ENCODE measurements around the gene DOK3.

Gene DOK3, protein sequence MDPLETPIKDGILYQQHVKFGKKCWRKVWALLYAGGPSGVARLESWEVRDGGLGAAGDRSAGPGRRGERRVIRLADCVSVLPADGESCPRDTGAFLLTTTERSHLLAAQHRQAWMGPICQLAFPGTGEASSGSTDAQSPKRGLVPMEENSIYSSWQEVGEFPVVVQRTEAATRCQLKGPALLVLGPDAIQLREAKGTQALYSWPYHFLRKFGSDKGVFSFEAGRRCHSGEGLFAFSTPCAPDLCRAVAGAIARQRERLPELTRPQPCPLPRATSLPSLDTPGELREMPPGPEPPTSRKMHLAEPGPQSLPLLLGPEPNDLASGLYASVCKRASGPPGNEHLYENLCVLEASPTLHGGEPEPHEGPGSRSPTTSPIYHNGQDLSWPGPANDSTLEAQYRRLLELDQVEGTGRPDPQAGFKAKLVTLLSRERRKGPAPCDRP

DNA sequence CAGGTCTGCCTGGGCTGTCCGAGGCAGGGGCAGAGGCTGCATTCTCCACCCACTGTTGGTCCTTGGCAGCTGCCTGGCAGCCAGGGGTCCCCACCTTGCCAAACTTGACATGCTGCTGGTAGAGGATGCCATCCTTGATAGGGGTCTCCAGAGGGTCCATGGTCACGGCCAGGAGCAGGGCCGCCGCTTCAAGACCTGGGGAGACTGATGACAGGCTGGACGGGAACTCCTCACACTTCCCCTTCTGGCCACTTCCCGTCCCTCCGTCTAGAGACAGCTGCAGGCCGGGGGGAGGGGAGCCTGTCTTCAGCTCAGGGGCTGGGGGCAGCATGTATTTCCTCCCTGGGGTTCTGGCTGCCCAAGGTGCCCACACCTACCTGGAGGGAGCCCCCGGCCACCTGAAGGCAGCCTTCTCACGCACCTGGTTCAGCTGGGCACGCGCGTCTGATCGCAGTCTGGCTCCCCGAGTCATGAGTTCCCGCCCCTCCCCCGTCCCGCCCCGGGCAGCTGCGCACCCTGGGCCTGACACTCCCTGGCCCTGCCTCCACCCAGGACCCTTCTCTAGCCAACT, at the start of gene DOK3:
Gene DOK3, minus strand, starts transcription at position 446 of the 571 bp plus-strand sequence. Its CDS starts 286 bp downstream, at position 160.
- DNase-seq = peak in 7 of 51 donors; percentile 6 to 21 (median 11)

DNA sequence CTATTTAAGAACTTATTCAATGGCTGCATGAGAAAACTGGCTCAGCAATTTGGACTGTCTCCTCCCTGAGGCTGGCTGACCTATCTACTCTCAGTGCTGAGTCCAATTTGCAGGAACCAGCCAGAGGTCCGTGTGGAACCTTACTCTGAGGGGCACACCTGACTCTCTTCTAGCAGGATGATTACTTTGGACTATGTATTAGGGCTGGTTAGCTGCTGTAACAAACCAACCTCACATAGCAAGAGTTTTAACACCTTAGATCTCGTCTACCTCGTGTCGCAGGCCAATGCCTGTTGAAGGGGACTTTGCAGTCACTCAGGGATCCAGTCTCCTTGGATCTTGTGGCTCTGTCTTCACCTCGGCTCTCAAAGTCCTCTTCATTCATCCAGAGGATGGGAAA, 48.2 kb upstream of the DOK3 start:
- DNase-seq = no peak

DNA sequence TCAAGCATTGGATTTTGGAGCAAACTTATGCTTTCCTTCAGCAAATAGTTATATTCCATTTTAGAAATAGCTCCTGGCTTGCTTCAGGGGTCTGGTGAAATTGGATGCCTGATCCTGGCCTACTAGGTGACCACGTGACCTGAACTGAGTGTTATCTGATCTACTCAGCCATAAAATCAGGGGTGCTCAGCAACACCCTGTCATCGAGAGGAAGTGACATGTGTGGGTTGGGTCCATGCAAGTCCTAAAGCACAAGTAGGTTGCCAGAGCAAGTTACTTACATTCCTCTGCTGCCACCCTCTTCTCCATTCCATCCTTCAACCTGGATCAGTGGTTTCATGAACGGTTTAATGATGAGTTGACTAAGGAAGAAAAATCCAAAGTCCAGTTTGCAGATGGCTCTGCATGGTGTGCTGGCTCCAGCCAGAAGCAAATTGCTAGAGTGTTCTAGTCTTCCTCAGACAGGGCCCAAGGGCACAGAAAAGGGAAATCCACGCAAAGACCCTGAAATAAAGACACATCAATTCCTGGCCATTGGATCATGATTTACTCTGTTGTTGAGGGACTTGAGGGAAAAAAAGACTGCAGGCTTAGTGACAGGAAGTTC, 47.5 kb upstream of the DOK3 start:
- no peak for DNase-seq

DNA sequence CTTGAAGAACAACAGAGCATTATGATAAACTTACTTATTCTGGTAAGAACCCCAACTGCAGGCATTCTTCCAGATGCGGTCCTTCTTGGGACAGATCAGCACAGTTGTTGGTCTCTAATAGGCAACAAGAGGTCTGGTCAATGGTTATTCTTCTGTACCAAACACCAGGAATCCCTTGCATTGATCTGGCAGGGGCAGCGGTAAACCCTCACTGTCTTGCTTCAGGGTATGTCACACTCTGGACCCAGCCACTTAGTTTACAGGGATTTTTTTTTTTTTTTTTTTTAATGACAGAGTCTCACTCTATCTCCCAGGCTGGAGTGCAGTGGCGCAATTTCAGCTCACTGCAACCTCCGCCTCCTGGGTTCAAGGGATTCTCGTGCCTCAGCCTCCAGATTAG, 46.0 kb upstream of the DOK3 start:
- DNase-seq = no peak

DNA sequence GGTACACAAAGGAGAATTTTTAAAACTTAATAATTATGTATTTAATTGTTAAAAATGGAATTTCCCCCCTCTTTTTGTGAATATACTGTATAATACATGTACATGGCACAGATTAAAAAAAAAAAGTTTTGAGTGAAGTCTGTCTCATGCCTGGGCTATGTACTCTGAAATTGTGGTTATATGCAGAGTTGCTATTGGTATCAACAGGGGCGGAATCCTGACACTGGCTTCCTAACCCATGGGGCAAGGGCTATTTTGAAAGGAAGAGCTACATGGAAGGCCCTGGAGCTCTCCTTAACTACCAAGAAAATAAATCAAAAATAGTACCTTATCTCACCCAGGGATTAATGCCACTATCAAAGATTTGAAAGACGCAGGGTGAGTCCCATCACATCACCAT, 45.6 kb upstream of the DOK3 start:
- DNase-seq = no peak

DNA sequence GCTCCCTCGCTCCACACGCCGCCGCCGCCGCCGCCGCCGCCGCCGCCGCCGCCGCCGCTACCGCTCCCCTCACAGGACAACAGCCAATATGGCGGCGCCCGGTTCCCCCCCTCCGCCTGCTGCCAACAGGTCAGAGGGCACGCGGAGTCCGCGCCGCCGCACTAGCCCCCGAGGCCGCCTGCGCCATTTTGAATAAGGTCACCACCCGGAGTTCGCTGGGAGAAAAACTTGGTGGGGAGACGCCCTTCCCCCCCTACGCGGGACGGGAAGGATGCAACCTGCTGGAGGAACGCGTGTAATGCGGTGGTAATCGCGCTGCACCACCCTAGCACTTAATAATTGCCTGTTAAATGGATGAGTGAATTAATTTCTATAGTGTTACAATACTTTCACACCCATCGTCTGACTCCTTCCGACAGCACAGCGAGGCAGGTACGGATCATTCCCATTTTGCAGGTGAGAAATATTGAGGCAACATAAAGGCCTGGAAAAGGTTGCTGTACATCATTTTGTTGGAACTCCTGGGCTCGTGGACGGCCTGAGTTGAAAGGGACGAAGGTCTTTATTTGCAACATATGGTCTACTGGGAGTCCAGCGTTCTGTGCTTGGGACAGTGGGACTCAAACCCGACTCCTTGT, 45.0 kb upstream of the DOK3 start, which contains the start of gene FAM193B:
Gene FAM193B, minus strand, starts transcription at position 90 of the 638 bp plus-strand sequence. CDS start 105 bp downstream, outside the sequence.
- DNase-seq = peak; percentile 42 to 96 (median 89)

DNA sequence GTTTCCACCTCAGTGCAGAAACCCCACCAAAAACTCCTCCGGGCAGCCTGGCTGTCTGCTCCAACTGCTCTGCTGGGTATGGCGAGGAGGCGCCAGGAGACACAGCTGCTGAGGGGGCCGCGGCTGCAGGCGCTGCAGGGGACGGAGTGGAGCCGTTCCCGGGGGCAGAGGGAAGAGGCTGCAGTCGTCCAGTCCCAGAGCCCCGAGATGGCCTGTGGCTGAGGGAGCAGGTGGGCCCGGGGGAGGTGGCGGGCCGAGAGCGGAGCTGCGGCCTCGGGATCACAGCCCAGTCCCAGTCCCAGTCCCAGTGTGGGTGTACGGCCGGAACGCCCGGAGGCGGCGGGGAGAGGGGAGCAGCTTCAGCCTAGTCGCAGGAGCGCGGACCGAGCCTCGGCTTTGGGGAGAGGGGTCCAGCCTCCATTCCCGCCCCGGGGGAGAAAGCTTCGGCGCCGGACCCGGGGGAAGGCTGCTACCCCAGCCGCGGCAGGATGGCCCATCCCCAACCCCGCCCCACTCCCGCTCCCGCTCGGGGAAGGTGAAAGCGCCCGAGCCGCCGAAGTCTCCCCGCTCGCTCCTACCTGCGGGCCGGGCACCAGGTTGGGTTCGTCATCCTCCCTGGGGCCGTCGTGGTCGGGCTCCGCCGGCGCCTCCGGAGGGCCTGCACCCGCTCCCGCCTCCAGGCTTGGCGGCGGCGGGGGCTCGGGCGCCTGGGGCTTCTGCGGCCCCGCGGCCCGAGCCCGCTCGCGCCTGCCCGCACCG, 44.2 kb upstream of the DOK3 start:
- DNase-seq = peak in 27 of 51 donors; percentile 19 to 67 (median 39)

DNA sequence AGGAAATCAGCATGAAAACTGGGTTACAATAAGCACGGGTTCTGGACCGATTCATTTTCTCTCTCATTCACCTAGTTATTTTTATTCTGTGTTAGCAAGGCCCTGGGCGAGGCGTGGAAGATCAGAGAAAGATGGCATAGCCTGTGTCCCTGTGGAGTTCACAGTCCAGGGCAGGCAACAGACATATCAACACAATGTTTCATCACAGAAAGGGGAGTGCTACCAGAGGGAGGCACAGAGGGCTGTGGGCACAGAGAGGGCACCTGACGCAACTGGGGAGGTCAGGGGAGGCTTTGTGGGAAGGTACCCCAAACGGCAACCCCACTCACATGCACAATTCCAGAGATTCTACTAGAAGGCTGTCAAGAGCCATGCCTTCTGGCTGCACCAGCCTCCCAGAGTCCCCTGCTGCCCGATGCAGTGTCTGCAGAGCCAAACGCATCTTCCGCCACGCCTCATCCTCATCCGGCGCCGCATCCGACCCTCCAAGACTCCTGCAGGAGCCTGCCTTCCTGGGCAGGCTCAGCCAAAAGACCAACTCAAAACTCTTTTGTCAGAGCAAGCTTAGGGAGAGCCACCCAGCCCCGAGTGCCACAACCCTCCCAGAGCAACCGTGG, 43.3 kb upstream of the DOK3 start:
- DNase-seq = peak in 12 of 51 donors; percentile 6 to 35 (median 20)

DNA sequence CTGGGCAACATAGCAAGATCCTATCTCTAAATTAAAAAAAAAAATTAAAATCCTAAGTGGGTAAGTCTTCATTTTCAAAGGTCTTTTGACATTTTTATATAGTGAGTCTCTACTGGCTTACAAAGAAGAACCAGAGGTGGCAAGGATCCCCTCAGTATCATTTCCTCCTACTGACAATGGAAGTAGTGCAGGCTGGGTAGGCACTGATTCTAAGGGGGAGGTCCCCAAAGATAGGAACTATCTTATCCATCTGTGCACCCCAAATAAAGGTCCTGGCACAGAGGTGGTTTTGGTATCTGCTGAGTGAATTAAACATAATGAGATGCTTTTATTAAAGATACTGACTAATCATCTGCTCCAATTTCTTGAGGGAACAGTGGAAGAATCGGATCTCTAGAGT, 40.5 kb upstream of the DOK3 start:
- no peak for DNase-seq

DNA sequence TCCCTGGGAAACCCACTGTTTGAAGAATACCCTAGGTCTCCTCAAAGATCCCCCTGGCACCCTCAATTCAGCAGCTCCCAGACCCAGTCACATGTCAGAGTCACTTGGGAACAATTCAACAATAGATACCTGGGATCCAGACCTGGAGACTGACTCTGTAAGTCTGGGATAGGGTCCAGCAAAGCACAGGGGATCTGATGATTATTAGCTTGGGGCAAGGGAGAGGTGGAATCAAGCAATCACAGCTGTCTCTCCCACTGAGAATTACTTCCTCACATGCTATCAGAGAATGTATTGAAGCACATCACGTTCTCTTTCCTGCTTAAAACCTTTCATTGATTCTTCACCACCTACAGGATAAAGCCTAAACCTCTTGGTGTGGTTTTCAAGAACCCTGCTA, 38.9 kb upstream of the DOK3 start:
- DNase-seq = no peak

DNA sequence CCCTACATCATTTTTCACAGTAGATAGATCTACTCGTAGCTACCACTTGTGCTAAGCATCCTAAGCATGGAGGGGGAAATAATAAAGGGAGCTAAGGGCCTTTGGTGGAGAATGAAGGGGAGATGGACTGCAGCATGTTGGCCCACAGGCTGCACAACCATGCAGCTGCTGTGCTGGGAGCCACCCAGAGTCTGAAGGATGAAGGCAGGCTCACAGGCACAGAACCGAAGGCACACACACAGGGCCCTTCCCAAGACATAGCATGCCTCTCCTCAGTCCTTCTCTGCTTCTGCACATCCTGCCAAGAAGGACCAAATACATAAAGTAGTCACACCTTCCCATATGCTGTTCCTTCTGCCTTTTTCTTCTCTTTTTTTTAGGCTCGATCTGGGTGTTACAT, 38.1 kb upstream of the DOK3 start:
- no peak for DNase-seq

DNA sequence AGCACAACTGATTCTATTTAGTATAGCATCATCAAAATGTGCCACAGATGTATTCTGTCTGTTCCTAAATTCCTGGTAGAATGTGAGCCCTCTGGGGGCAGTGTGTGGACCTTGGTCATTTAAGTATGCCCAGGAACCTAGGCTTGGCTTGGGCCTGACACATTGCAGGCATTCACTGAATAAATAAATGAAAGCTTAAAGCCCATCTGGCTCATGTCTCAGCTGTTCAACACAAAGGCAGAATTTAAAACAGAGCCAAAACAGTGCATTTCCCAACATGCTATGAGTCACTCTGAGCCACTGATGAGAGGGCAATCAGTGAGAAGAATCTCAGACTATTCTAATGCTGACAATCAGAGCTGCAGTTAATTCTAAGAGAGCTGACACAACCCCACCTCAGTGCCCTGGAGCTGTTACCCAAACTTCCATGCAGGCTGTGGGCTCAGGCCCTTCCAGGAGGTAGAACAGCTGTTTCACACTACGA, 36.7 kb upstream of the DOK3 start:
- peak in 10 of 51 donors; percentile 9 to 68 (median 32) for DNase-seq

DNA sequence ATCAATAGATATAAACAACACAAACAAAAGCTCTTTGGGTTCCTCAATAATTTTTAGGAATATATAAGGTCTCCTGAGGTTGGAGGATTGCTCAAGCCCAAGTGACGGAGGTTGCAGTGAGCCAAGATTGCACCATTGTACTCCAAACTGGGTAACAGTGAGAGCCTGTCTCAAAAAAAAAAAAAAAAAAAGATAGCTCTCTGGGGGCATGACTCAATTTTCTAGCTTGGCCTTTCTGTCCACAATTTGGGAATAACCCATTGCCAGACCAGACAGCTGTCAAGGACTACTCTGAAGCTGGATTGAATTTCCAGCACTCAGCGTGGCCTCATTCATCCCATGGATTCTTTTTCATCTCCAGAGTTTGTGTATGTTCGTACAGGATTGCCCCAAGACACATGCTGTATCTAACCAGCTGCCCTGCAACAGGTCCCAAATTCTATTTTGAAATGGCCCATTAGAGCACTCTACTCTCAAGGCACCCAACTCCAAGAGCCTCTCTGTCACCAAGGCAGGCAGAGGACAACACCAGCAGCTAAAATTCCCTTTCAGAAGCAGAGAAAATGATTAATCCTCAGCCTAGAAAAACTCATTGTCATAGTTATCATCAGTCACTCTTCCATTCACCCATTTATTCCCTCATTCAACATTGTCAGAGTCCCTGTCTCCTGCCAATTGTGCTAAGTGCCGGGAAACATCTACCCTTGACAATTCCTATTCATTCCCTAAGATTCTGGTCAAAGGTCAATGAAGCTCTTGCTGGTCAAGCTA, 36.0 kb upstream of the DOK3 start:
- peak in 2 of 51 donors; percentile 18 to 30 for DNase-seq

DNA sequence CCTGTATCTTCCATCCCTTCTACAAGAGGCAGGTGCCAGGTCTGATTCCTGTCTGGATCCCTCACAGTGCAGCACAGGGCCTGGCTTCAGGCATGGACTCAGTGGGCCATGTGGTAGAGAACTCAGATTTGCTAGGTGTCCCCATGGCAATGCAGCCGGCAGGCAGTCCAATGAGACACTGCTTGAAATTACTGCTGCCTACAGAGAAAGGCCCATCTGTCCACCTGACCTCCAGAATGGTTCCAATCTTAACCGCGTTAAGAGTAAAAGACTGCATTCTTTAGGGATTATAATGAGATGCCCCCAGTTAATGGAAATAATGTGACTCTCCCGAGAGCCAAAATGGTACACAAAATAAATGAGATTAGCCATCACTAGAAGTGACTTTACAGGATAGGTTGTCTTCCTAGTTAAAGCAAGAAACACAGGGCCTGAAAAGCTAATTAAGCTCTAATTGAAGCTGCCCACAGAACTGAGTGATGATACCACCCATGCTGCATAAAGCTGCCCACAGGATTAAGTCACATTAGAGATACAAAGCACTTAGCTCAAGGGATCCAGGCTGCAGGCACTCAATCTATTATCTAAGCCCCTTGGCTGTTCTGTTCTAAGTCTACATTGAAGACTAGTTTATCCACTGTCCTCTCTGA, 33.3 kb upstream of the DOK3 start:
- no peak for DNase-seq

DNA sequence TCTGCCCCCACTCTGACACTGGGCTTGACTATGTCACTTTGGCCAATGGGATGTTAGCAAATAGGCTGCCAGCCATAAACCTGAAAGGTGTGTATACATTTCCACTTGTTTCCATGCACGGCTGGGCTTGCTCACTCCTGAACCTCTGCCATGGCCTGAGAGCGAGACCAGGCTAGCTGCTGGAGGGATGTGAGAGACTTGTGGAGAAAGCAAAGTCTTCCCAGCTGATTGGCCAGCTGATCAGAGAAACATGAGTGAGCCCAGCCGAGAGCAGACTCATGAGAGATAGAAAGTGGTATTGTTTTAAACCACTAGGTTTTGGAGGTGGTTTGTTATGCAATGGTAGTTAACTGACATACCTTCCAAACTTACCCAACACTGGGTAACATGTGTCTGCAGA, 30.8 kb upstream of the DOK3 start:
- no peak for DNase-seq

DNA sequence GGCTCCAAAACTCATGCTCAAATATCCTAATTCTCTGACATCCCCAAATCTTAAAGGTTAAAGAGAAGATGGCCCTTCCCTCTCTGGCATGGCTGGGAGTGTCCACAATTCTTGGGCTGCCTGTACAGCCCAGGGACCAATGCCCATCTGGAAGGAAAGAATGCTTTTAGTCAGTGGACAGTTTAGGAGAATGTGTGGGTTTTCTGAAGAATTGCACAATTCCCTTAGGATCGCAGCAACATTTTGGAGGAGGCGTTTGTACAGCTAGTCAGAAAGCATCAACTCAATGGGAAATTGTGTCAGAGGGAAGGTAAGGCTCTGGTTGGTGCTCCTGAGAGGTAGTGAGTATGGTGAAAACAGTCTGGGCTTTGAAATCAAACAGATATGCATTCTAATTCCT, 29.8 kb upstream of the DOK3 start:
- DNase-seq = no peak

DNA sequence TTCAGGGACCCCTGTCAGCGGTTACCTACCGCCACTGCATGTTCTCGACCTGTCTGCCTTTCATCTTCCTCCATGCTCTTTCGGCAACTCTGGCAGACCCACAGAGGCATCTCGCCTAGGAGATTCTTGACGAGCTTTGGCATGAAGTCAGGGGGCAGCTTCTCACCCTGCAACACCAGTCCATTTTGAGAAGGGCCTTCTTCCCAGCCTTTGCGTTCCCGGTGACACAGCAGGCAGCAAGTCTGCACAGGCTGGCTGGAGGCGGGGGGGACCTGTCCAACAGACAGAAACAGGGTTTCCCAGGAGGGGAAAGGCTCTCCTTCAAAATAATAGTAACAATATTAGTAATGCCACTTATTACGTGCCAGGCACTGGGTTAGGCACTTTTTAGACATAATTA, 29.2 kb upstream of the DOK3 start:
- DNase-seq = no peak

DNA sequence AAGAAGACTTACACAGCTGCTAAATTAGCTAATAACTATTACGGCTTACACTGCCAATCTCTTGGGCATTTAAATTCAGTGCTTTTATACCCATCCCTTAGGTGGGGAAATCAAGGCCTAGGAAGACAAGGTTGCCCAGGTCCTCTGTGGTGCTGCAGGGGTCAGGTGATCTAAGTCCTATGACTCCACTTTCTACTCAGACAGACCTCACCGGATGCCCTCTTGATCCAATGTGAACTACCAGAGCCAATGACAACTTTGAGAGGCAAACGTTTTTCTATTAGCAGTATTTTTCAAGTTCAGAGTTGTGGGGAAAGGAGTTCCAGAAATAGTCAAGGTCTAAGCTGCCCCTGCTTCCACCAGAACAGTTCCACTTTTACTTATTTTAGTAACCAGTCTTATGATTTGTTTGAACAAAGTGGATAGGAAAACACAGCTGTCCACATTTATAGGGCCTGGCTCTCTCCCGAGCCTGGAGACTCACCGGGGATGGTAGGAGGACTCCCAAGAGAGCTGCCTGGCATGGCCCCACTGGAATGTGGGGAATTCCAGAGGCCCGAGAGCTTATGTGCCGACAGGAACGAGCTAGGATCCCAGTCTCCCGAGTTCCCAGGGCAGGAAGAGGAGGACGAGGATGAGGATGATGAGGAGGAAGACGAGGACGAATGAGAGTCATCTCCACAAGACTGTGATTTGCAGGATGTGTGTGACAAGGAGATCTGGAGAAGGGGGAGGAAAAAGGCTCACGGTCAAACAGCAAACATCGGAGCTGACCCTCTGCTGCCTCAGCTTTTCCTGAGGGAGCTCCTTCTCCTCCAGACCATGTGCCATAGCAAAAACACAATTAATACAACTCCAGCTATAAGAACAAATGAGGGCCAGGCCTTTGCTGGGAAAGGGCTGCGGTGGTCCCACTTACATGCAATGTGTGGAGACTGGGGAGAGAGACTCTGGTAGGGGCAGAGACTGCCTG, 28.0 kb upstream of the DOK3 start:
- DNase-seq = no peak
